Measurements from ENCODE around the gene SLC35F5. TPM values are rescaled to one million over a fixed set of nuclear protein-coding genes. Genes with fewer than 3 reads are reported as not detected.

The SLC35F5 gene
- total RNA-seq, 4 donors from 2014 or later: 64.2 to 106 (median 78.8) TPM

GRCh38 chr2:113723411-113723810, 33.0 kb downstream of the SLC35F5 start:
- no peak for TF ChIP-seq CTCF (IDR thresholded peaks at IDR 0.05; ENCODE audit: low read depth)

GRCh38 chr2:113720167-113720566, 36.3 kb downstream of the SLC35F5 start:
- TF ChIP-seq CTCF (IDR thresholded peaks at IDR 0.05; ENCODE audit: low read depth): no peak

- no peak for TF ChIP-seq CTCF (IDR thresholded peaks at IDR 0.05; ENCODE audit: low read depth)
Measured at GRCh38 chr2:113716291-113716690, 40.2 kb downstream of the SLC35F5 start.

- no peak for TF ChIP-seq CTCF (IDR thresholded peaks at IDR 0.05; ENCODE audit: low read depth)
Measured at GRCh38 chr2:113712941-113713340, 43.5 kb downstream of the SLC35F5 start.

- TF ChIP-seq CTCF (IDR thresholded peaks at IDR 0.05; ENCODE audit: low read depth): no peak
Measured at GRCh38 chr2:113711851-113712250, 44.6 kb downstream of the SLC35F5 start.

GRCh38 chr2:113709022-113709421, 47.4 kb downstream of the SLC35F5 start:
- TF ChIP-seq CTCF (IDR thresholded peaks at IDR 0.05; ENCODE audit: low read depth): no peak

GRCh38 chr2:113707106-113707505, 49.3 kb downstream of the SLC35F5 start:
- no peak for TF ChIP-seq CTCF (IDR thresholded peaks at IDR 0.05; ENCODE audit: low read depth)
